Heart right ventricle (tissue), 16 donors: ENCODE measurements around the gene CHST12. TPM values are rescaled to one million over a fixed set of nuclear protein-coding genes. Genes with fewer than 3 reads are reported as not detected.
"Not testable (repeated sequence)": the region's sequence is repeated elsewhere in the genome, so short reads cannot be mapped to it uniquely, and the experiment has no call there.

Source experiments
- ATAC-seq, 8 donors: fragments of 200-7000 bp; cut with Tn5 transposase; one replicate each; pipeline ENCODE4 v1.9.1; 2020; ENCODE audit warnings: mild to moderate bottlenecking in 8 of 8, moderate library complexity in 8 of 8, moderate number of reproducible peaks in 1 of 8
- DNase-seq, 2 donors: peaks; one replicate each; pipeline ENCODE4 v3.0.0-alpha.2; 2020
- H3K27ac ChIP-seq, 10 donors: fragments of 200-600 bp; sonication (generic) in 2 of 10; one replicate each; pipeline versions ENCODE4 v1.5.0 to v1.8.0; 2020 to 2022; ENCODE audit warnings: mild to moderate bottlenecking in 3 of 10
- H3K27me3 ChIP-seq, 7 donors: fragments of 200-600 bp; one replicate each; pipeline ENCODE4 v1.8.0; 2021 to 2022; ENCODE audit warnings: mild to moderate bottlenecking in 2 of 7
- H3K36me3 ChIP-seq, 9 donors: fragments of 200-600 bp; sonication (generic) in 1 of 9; one replicate each; pipeline versions ENCODE4 v1.5.0 to v1.8.0; 2020 to 2022; ENCODE audit warnings: mild to moderate bottlenecking in 2 of 9
- H3K4me1 ChIP-seq, 9 donors: fragments of 200-600 bp; sonication (generic) in 1 of 9; one replicate each; pipeline versions ENCODE4 v1.5.0 to v1.8.0; 2020 to 2022; ENCODE audit warnings: mild to moderate bottlenecking in 4 of 9
- H3K4me3 ChIP-seq, 10 donors: fragments of 200-600 bp; sonication (generic) in 2 of 10; one replicate each; pipeline versions ENCODE4 v1.5.0 to v1.8.0; 2020 to 2022; ENCODE audit warnings: mild to moderate bottlenecking in 7 of 10, moderate library complexity in 2 of 10
- H3K9me3 ChIP-seq, 11 donors: fragments of 200-600 bp in 10 of 11; sonication (generic) in 2 of 11; one replicate each; pipeline versions ENCODE4 v1.5.0 to v1.8.0; 2013 to 2022; ENCODE audit warnings: mild to moderate bottlenecking in 2 of 11, control low read depth in 1 of 11, moderate library complexity in 1 of 11
- CTCF ChIP-seq, 9 donors: fragments of 200-600 bp; sonication (generic) in 2 of 9; IDR thresholded peaks; one replicate each; pipeline versions ENCODE4 v1.5.0 to v1.8.0; 2021 to 2022; ENCODE audit warnings: antibody characterized with exemption in 9 of 9, mild to moderate bottlenecking in 5 of 9, moderate library complexity in 1 of 9
- WGBS, 2 donors: extraction: QIAGEN DNeasy Blood & Tissue Kit; methylation state at CpG; one replicate each; pipeline ENCODE4 v1.1.7; 2013; ENCODE audit warnings: inconsistent platforms in 1 of 2; 5-methylcytosine and 5-hydroxymethylcytosine counted together
- intact Hi-C, 10 donors: fragments of 100-400 bp; cut with DNase I; formaldehyde crosslinking; loops; one replicate each; pipeline versions ENCODE4 v1.11.1 to v1.14.2; 2022
- polyA plus RNA-seq, 2 donors: library from polyadenylated mRNA; stranded (reverse); fragments of 200-250 nt; gene quantifications; one replicate each; pipeline ENCODE4 v1.2.3, GENCODE V29; 2013
- total RNA-seq, 10 donors: library from RNA; stranded (reverse); fragmentation: NEBNext Ultra II Directional in 3 of 10; extraction: Animal tissue kit (Norgen Biotek cat#: 25700) in 3 of 10; gene quantifications; one replicate each; pipeline versions ENCODE4 v1.2.1 to v1.2.4, GENCODE V29; 2021 to 2023
- donor health status: Arrhythmogenic right ventricular cardiomyopathy.
- donor health status: ischemic (EF 13 %, LVEDD 7.1; RV severe dilation, severe dysfunction).
- donor health status: healthy with polysubstance abuse.
- donor health status: DM: no; HTN: yes; CAD: no.
- donor health status: DM: no; HTN: no; CAD: no.
- donor health status: ischemic (EF 25% LVEDD 6.9; RV normal size, moderate dysfunction).
- donor health status: ischemic (EF 25% LVEDD 5.7; RV mildly dilated, moderate dysfunction).
- donor health status: healthy.
- donor health status: DM: yes; HTN: yes; CAD: no.
- donor health status: Ischemic cardiomyopathy.
- donor health status: ischemic (EF 35%, LVEDD 5.7; RV mildly dilated, moderate dysfunction).
- donor health status: nonischemic (EF 11% LVEDD 7.7; RV severe dilation, severe dysfunction).
- donor health status: DM: yes; HTN: yes; CAD: no.
- donor health status: PGD.
- donor health status: ischemic (EF 29% LVEDD 5.4; RV normal size, mild dysfunction).
- donor health status: nonischemic (EF 23%, LVEDD 6.1; RV moderate dilation, normal function).

The CHST12 gene
- total and polyA plus RNA-seq, 12 donors, result 12.4 to 17.2 (median 14.0) TPM

- WGBS, 2 donors, result 90 to 95% methylated on average over 7 to 8 of the region's 8 CpGs
- no peaks in the 10 kb centered on the region for H3K27me3 ChIP-seq
- no peak overlapping the region for H3K4me3 ChIP-seq
- DNase-seq (no peak), ATAC-seq (no peak)
- intact Hi-C loops, result loop anchor here in 6 of 10 donors (5.0 to 10.0 kb wide), 3 partner anchors 112 to 232 kb away; partner anchors contain the start of gene AMZ1 (in 2 of the 6)
- no peak overlapping the region for H3K27ac ChIP-seq
- no peaks in the 10 kb centered on the region for H3K36me3 ChIP-seq
- H3K9me3 ChIP-seq, result peaks cover 0 to 9% (median 0%) of the 10 kb centered on the region in 11 donors
- no peak for TF ChIP-seq CTCF (IDR thresholded peaks at IDR 0.05)
- peaks cover 7 to 15% (median 11%) of the 10 kb centered on the region in 9 donors for H3K4me1 ChIP-seq
These were observed 49.3 kb downstream of the CHST12 start for GRCh38 chr7:2452643-2453270.

GRCh38 chr7:2453849-2454248 is 50.4 kb downstream of the CHST12 start:
- DNase-seq, H3K36me3 ChIP-seq, H3K27ac ChIP-seq, H3K4me3 ChIP-seq, ATAC-seq, H3K27me3 ChIP-seq, H3K9me3 ChIP-seq: not testable (repeated sequence)
- WGBS, 2 donors, result 97% methylated on average over 3 of the region's 3 CpGs
- peaks cover 7 to 15% (median 11%) of the 10 kb centered on the region in 9 donors for H3K4me1 ChIP-seq
- intact Hi-C loops, result loop anchor here in 6 of 10 donors (5.0 to 10.0 kb wide), 3 partner anchors 111 to 231 kb away; partner anchors contain the start of gene AMZ1 (in 2 of the 6)

- H3K36me3 ChIP-seq, result no peaks in the 10 kb centered on the region
- H3K27ac ChIP-seq, result no peak overlapping the region
- no peak for DNase-seq
- H3K9me3 ChIP-seq, result peaks cover 0 to 5% (median 0%) of the 10 kb centered on the region in 11 donors
- ATAC-seq, result no peak
- no peak for TF ChIP-seq CTCF (IDR thresholded peaks at IDR 0.05)
- H3K4me1 ChIP-seq, result no peaks in the 10 kb centered on the region
- WGBS, 2 donors, result 88 to 92% methylated on average over 8 of the region's 8 CpGs
- H3K27me3 ChIP-seq, result no peaks in the 10 kb centered on the region
- intact Hi-C loops, result loop anchor here in 2 of 10 donors (10.0 kb wide), 2 partner anchors 105 to 225 kb away; partner anchors contain the start of gene AMZ1 (in 2 of the 2)
- no peak overlapping the region for H3K4me3 ChIP-seq
These were observed 56.3 kb downstream of the CHST12 start for GRCh38 chr7:2459674-2460073.

- intact Hi-C loops, result no loop called here
These were observed 56.8 kb downstream of the CHST12 start for GRCh38 chr7:2460188-2460587.

More at GRCh38 chr7:2460188-2460587, 56.8 kb downstream of the CHST12 start:
- DNase-seq, result no peak
- Histone ChIP-seq H3K27me3 (no peaks in the 10 kb centered on the region), H3K4me1 (no peaks in the 10 kb centered on the region), H3K36me3 (no peaks in the 10 kb centered on the region), H3K9me3 (peaks cover 0 to 9% (median 0%) of the 10 kb centered on the region in 11 donors), H3K4me3 (no peak overlapping the region), H3K27ac (no peak overlapping the region)
- ATAC-seq, result peak in 1 of 8 donors; percentile 36
- WGBS, 2 donors, result 89 to 92% methylated on average over 23 of the region's 23 CpGs
- TF ChIP-seq CTCF (IDR thresholded peaks at IDR 0.05), result no peak
